ENCODE measurements around the gene SEC23A.
"Not testable (repeated sequence)": the region's sequence is repeated elsewhere in the genome, so short reads cannot be mapped to it uniquely, and the experiment has no call there.

Gene SEC23A

GRCh38 chr14:39025250-39025809 is 77.7 kb downstream of the SEC23A start:
- Mint-ChIP-seq H3K4me3 (no peak overlapping the region), H3K27me3 (no peaks in the 10 kb centered on the region), H3K4me1 (no peaks in the 10 kb centered on the region), H3K27ac (no peak overlapping the region), H3K36me3 (peaks cover 7% of the 10 kb centered on the region), H3K9me3 (no peaks in the 10 kb centered on the region)

GRCh38 chr14:39023939-39024871 is 78.8 kb downstream of the SEC23A start:
- H3K9me3 Mint-ChIP-seq: no peaks in the 10 kb centered on the region
- no peaks in the 10 kb centered on the region for H3K27me3 Mint-ChIP-seq
- no peak overlapping the region for H3K4me3 Mint-ChIP-seq
- no peak overlapping the region for H3K27ac Mint-ChIP-seq
- H3K4me1 Mint-ChIP-seq: no peaks in the 10 kb centered on the region
- H3K36me3 Mint-ChIP-seq: peaks cover 4% of the 10 kb centered on the region

GRCh38 chr14:39017096-39018016 is 85.7 kb downstream of the SEC23A start:
- H3K9me3 Mint-ChIP-seq, H3K4me1 Mint-ChIP-seq, H3K4me3 Mint-ChIP-seq, H3K27ac Mint-ChIP-seq, H3K27me3 Mint-ChIP-seq, H3K36me3 Mint-ChIP-seq: not testable (repeated sequence)

- Mint-ChIP-seq H3K36me3 (peaks cover 2% of the 10 kb centered on the region), H3K9me3 (no peaks in the 10 kb centered on the region), H3K4me1 (no peaks in the 10 kb centered on the region), H3K4me3 (no peak overlapping the region), H3K27me3 (no peaks in the 10 kb centered on the region), H3K27ac (no peak overlapping the region)
Measured at GRCh38 chr14:39016733-39017095, 86.3 kb downstream of the SEC23A start.

- Mint-ChIP-seq H3K4me3 (no peak overlapping the region), H3K36me3 (peaks cover 2% of the 10 kb centered on the region), H3K4me1 (no peaks in the 10 kb centered on the region)
Measured at GRCh38 chr14:39015964-39016577, 87.0 kb downstream of the SEC23A start.

GRCh38 chr14:39015360-39015961 is 87.6 kb downstream of the SEC23A start:
- Mint-ChIP-seq H3K4me3 (no peak overlapping the region), H3K27me3 (no peaks in the 10 kb centered on the region), H3K27ac (no peak overlapping the region), H3K36me3 (peaks cover 2% of the 10 kb centered on the region), H3K9me3 (no peaks in the 10 kb centered on the region), H3K4me1 (no peaks in the 10 kb centered on the region)

More at GRCh38 chr14:39015964-39016577, 87.0 kb downstream of the SEC23A start:
- Mint-ChIP-seq H3K27me3 (no peaks in the 10 kb centered on the region), H3K27ac (no peak overlapping the region), H3K9me3 (no peaks in the 10 kb centered on the region)

- Mint-ChIP-seq H3K4me1 (no peaks in the 10 kb centered on the region), H3K36me3 (peaks cover 2% of the 10 kb centered on the region), H3K27ac (no peak overlapping the region), H3K27me3 (no peaks in the 10 kb centered on the region), H3K9me3 (no peaks in the 10 kb centered on the region), H3K4me3 (no peak overlapping the region)
Measured at GRCh38 chr14:39014460-39014859, 88.6 kb downstream of the SEC23A start.

- H3K36me3 Mint-ChIP-seq, H3K4me3 Mint-ChIP-seq, H3K27ac Mint-ChIP-seq, H3K27me3 Mint-ChIP-seq, H3K9me3 Mint-ChIP-seq, H3K4me1 Mint-ChIP-seq: not testable (repeated sequence)
Measured at GRCh38 chr14:39008965-39009364, 94.1 kb downstream of the SEC23A start.

GRCh38 chr14:39006721-39007410 is 96.2 kb downstream of the SEC23A start:
- peaks cover 5% of the 10 kb centered on the region for H3K27me3 Mint-ChIP-seq
- no peak overlapping the region for H3K4me3 Mint-ChIP-seq
- no peaks in the 10 kb centered on the region for H3K4me1 Mint-ChIP-seq
- H3K9me3 Mint-ChIP-seq: no peaks in the 10 kb centered on the region
- no peak overlapping the region for H3K27ac Mint-ChIP-seq
- no peaks in the 10 kb centered on the region for H3K36me3 Mint-ChIP-seq

GRCh38 chr14:39005044-39005880 is 97.8 kb downstream of the SEC23A start:
- Mint-ChIP-seq H3K4me3 (no peak overlapping the region), H3K9me3 (no peaks in the 10 kb centered on the region), H3K27me3 (peaks cover 5% of the 10 kb centered on the region), H3K27ac (no peak overlapping the region), H3K36me3 (no peaks in the 10 kb centered on the region), H3K4me1 (no peaks in the 10 kb centered on the region)

- Mint-ChIP-seq H3K36me3 (no peaks in the 10 kb centered on the region), H3K27ac (no peak overlapping the region), H3K9me3 (no peaks in the 10 kb centered on the region), H3K4me3 (no peak overlapping the region), H3K4me1 (no peaks in the 10 kb centered on the region), H3K27me3 (peaks cover 5% of the 10 kb centered on the region)
Measured at GRCh38 chr14:38999949-39000348, 103.1 kb downstream of the SEC23A start.

GRCh38 chr14:38994731-38995130 is 108.3 kb downstream of the SEC23A start:
- Mint-ChIP-seq H3K9me3 (no peaks in the 10 kb centered on the region), H3K27me3 (no peaks in the 10 kb centered on the region), H3K27ac (no peak overlapping the region), H3K4me3 (no peak overlapping the region), H3K4me1 (peaks cover 4% of the 10 kb centered on the region), H3K36me3 (no peaks in the 10 kb centered on the region)

- no peaks in the 10 kb centered on the region for H3K36me3 Mint-ChIP-seq
- no peaks in the 10 kb centered on the region for H3K27me3 Mint-ChIP-seq
- no peaks in the 10 kb centered on the region for H3K9me3 Mint-ChIP-seq
- H3K27ac Mint-ChIP-seq: no peak overlapping the region
- no peak overlapping the region for H3K4me3 Mint-ChIP-seq
- H3K4me1 Mint-ChIP-seq: peaks cover 12% of the 10 kb centered on the region
Measured at GRCh38 chr14:38993981-38994380, 109.1 kb downstream of the SEC23A start.
